GM12873 (cell line): Measurements from ENCODE around the gene KCNQ1.

Source experiments
- CTCF ChIP-seq: IDR thresholded peaks from 2 replicates; pipeline ENCODE4 v1.5.1; 2012; ENCODE audit warnings: low read depth, mild to moderate bottlenecking, moderate library complexity, low read length, control low read depth; ENCODE audit not compliant: insufficient read depth; ENCODE audit errors: missing control alignments

Gene KCNQ1

GRCh38 chr11:2748061-2748813 lies 303.4 kb downstream of the KCNQ1 start:
- TF ChIP-seq CTCF: no peak

DNA sequence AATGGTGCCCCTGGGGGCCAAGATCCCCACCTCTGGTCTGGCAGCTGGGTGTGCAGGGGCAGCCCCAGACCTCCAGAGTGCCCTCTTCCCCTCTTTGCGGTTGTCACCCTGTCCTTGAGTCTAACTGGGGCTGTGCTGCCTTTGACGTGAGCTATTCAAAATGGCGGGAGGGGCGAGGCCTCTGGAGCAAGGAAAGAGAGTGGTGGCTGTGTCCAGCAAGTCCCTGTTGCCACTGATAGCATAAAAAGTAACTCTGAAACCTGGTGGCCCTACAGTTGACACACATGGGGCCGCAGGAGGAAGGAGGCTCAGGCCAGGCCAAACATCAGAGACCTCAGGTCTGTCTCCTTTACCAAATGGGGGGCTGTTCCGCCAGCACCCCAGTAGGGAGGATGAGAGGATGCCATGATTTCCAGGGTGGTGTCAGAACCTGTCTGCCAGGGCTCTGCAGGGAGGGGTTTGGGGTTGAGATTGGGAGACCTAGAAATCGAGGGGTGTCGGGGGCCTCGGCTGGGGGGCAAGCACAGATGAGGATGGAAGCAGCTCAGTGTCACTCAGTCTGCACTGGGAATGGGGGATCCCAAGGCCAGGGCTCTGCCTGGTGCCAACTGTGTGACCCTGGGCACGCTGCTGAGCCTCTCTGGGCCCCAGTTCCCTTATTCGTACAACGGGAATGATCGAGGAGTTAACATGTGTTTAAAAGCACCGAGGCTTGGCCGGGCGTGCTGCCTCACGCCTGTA lies 304.2 kb downstream of the KCNQ1 start:
- TF ChIP-seq CTCF: no peak

GRCh38 chr11:2750101-2750681 lies 305.4 kb downstream of the KCNQ1 start:
- TF ChIP-seq CTCF: no peak

DNA sequence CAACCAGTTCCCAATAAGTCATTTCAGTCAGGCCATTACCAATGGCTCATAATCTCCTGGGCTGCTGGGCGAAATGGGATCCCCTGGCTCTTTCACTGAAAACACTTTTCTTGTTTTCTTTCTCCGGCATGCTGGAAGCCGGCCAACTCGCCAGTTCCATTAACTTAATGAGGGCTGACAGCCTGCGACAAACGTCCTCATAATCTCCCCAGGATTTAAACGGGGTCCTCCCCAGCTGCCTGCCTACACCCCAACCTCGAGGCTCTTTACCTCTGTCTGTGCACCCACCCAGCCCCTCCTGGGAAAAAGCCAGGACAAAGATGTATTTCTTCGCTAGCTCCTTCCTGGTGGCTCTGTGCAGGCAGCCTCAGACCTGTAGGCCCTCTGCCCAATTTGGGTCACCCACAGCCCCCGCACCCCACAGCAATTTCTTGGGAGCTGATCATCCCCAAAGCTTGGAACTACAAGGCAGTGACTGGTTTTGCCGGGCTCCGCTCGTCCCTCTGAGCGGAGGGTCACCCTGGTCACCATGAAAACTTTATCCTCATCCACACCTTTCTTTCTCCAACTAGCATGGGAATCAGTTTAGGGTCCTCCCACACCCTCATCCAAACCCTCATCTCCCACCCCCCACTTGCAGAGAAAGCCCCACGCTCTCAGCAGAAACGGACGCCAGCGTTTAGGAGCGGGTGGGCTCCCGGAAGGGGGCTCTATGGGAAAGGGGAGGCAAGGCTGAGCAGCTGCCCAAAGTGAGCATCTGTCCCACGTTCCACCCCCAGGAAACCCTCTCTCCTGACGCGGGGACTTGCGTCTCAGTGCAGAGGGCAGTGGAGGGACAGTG lies 306.1 kb downstream of the KCNQ1 start:
- no peak for TF ChIP-seq CTCF

GRCh38 chr11:2751523-2752203 lies 306.9 kb downstream of the KCNQ1 start:
- TF ChIP-seq CTCF: no peak

DNA sequence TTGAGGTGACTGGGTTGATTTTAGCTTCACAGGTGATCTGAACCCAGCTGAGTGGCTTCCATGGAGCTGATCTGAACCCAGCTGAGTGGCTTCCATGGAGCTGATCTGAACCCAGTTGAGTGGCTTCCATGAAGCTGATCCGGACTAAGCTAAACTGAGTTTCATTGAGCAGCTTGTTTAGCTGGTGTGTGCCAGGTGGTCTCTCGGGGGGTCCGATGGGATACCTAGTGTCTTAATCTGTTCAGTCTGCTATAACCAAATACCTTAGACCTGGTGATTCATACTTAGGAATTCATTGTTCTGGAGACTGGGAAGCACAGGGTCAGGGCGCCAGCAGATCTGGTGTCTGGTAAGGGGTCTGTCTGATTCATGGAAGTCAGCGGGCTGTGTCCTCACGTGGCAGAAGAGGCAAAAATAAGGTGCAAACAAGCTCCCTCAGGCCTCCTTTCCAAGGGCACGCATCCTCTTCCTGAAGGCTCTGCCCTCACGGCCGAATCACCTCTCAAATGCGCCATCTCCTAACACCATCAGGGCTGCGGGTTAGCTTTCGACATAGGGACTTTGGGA lies 307.5 kb downstream of the KCNQ1 start:
- no peak for TF ChIP-seq CTCF
